ENCODE measurements around the gene CDC73. TPM values are rescaled to one million over a fixed set of nuclear protein-coding genes. Genes with fewer than 3 reads are reported as not detected.

CDC73 gene
- total and polyA plus RNA-seq, 11 donors: 8.3 to 57.3 (median 50.6) TPM

DNA sequence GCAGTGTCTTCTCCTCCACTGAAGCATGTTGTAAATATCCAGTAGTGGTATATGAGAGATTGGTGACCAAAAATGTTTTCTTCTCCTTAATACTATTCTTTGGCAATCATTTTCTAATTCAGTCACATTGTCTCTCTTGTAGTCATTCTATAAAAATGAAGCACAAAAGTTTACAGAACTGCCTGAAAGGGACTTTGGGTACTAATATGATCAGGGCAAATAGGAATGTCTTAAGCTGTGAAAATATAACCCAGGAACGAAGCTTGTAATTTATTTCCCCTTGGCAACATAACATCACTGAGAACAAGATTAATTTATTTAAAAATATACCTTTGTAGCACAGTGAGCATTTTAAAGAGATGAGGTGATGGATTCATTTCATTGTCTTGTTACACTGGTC lies 59.7 kb downstream of the CDC73 start:
- Histone ChIP-seq H3K36me3 (no peaks in the 10 kb centered on the region), H3K4me1 (peaks cover 0 to 55% (median 22%) of the 10 kb centered on the region in 12 donors), H3K27me3 (no peaks in the 10 kb centered on the region), H3K9me3 (no peaks in the 10 kb centered on the region), H3K4me3 (peak overlapping the region in 10 of 12 donors; percentile 3 to 58 (median 51)), H3K27ac (peak overlapping the region in 8 of 12 donors; percentile 3 to 55 (median 22))
- ATAC-seq (no peak), DNase-seq (no peak)
- TF ChIP-seq, protein P1, sequence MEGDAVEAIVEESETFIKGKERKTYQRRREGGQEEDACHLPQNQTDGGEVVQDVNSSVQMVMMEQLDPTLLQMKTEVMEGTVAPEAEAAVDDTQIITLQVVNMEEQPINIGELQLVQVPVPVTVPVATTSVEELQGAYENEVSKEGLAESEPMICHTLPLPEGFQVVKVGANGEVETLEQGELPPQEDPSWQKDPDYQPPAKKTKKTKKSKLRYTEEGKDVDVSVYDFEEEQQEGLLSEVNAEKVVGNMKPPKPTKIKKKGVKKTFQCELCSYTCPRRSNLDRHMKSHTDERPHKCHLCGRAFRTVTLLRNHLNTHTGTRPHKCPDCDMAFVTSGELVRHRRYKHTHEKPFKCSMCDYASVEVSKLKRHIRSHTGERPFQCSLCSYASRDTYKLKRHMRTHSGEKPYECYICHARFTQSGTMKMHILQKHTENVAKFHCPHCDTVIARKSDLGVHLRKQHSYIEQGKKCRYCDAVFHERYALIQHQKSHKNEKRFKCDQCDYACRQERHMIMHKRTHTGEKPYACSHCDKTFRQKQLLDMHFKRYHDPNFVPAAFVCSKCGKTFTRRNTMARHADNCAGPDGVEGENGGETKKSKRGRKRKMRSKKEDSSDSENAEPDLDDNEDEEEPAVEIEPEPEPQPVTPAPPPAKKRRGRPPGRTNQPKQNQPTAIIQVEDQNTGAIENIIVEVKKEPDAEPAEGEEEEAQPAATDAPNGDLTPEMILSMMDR (IDR thresholded peaks at IDR 0.05): no peak
- no peak for TF ChIP-seq POLR2A (IDR thresholded peaks at IDR 0.05)
- intact Hi-C loops (cut with DNase I): loop anchor here in 7 of 10 donors (5.0 to 10.0 kb wide), 7 partner anchors 153 to 1113 kb away; no protein-coding TSS in a partner anchor
- 32 to 54% (median 36%) methylated on average over 1 of the region's 1 CpG for WGBS, 4 donors

DNA sequence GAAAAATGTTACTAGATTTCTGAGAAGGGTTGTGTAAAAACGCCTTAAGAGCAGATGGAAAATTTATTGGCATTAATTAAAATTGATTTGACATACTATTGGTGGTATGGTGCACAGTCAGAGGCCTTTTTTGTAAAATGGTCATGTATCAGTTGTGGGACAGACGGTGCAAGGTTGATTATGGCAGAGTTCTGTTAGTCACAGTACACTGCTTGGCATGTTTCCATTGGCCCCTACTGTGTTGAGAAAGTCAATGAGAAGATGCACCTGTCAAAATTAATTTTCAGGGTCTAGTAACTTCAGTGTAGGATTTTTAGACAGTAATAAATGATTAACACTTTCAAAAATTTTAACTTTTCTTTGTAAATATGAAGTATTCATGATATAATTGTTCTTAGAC lies 60.2 kb downstream of the CDC73 start:
- peak overlapping the region in 3 of 12 donors; percentile 3 to 55 (median 47) for H3K27ac ChIP-seq
- H3K4me3 ChIP-seq: peak overlapping the region in 10 of 12 donors; percentile 3 to 58 (median 51)
- intact Hi-C loops (cut with DNase I): loop anchor here in 7 of 10 donors (5.0 to 10.0 kb wide), 7 partner anchors 153 to 1113 kb away; no protein-coding TSS in a partner anchor
- ATAC-seq (peak; percentile 42 to 53 (median 52)), DNase-seq (peak in 2 of 5 donors; percentile 27 to 42)
- no peaks in the 10 kb centered on the region for H3K27me3 ChIP-seq
- TF ChIP-seq, protein P1 (IDR thresholded peaks at IDR 0.05): no peak
- TF ChIP-seq POLR2A (IDR thresholded peaks at IDR 0.05): no peak
- 35 to 56% (median 41%) methylated on average over 2 of the region's 2 CpGs for WGBS, 4 donors
- no peaks in the 10 kb centered on the region for H3K36me3 ChIP-seq
- no peaks in the 10 kb centered on the region for H3K9me3 ChIP-seq
- H3K4me1 ChIP-seq: peaks cover 0 to 58% (median 24%) of the 10 kb centered on the region in 12 donors

DNA sequence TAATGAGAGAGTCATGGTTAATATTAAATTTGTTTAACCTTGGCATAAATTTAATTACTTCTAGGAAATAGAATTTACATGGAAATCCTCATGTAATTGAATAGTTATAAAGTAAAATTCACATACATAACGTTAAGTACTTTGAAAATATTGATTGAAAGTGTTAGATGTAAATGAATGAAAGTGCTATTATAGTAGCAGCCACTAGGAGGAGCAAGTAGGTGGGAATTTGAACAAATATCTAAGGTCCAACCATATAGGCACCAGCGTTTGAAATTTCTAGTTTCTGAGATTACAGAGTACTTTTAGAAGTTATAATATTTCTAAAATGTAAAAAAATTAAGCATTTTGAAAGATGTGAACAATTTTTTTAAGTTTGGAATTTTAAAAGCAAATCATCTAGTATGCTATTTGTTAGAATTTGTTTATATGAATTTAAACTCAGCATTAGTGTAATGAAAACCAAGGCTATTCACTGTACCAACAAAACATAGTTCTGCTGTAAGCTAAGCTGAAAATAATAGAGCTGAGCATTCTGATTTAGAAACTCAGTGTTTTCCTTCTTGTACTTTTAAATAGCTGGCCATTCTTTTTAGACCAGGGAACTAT lies 61.3 kb downstream of the CDC73 start:
- Histone ChIP-seq H3K36me3 (no peaks in the 10 kb centered on the region), H3K9me3 (no peaks in the 10 kb centered on the region), H3K27me3 (no peaks in the 10 kb centered on the region), H3K4me1 (peaks cover 0 to 68% (median 29%) of the 10 kb centered on the region in 12 donors), H3K27ac (peak overlapping the region in 9 of 12 donors; percentile 11 to 78 (median 75)), H3K4me3 (peak overlapping the region in 11 of 12 donors; percentile 16 to 58 (median 51))
- TF ChIP-seq POLR2A (IDR thresholded peaks at IDR 0.05): no peak
- TF ChIP-seq, protein P1 (IDR thresholded peaks at IDR 0.05): peak; percentile 76 to 90 (median 86)
- intact Hi-C loops (cut with DNase I): loop anchor here in 7 of 10 donors (5.0 to 10.0 kb wide), 7 partner anchors 152 to 1112 kb away; no protein-coding TSS in a partner anchor
- no peak for DNase-seq
- ATAC-seq: peak in 2 of 4 donors; percentile 45 to 49
- 0 to 2% (median 0%) methylated on average over 2 of the region's 2 CpGs for WGBS, 4 donors

DNA sequence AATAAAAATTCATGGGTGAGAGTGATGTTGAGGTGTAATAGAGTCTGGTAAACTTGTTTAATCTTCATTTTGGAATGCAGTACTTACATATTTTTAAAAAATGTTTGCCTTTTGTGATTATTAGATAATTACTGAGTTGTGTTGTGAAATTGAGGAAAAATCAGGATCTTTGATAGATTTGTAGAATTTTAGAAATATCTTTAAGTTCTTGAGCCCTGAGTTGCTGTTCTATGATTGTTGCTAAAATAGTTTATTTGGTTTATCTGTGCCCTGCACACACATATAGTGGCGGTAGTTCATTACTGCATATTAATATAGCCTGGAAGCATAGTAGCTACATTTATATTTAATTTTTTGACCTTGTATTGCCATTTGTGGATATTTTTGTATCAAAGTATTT lies 62.9 kb downstream of the CDC73 start:
- intact Hi-C loops (cut with DNase I): loop anchor here in 8 of 10 donors (5.0 to 10.0 kb wide), 11 partner anchors 150 to 1110 kb away; no protein-coding TSS in a partner anchor
- ATAC-seq (no peak), DNase-seq (no peak)
- H3K27ac ChIP-seq: peak overlapping the region in 11 of 12 donors; percentile 32 to 78 (median 75)
- peaks cover 0 to 63% (median 22%) of the 10 kb centered on the region in 12 donors for H3K4me1 ChIP-seq
- H3K9me3 ChIP-seq: no peaks in the 10 kb centered on the region
- H3K4me3 ChIP-seq: peak overlapping the region; percentile 19 to 58 (median 50)
- H3K36me3 ChIP-seq: no peaks in the 10 kb centered on the region
- TF ChIP-seq POLR2A (IDR thresholded peaks at IDR 0.05): no peak
- TF ChIP-seq, protein P1 (IDR thresholded peaks at IDR 0.05): no peak
- H3K27me3 ChIP-seq: no peaks in the 10 kb centered on the region
- WGBS, 4 donors: 45 to 62% (median 51%) methylated on average over 1 of the region's 1 CpG

All from heart left ventricle (tissue), 16 donors.